ENCODE data around the gene TRPC6.

Gene TRPC6

GRCh38 chr11:101487775-101488174 is 96.0 kb downstream of the TRPC6 start:
- no peaks in the 10 kb centered on the region for H3K36me3 ChIP-seq (ENCODE audit: control insufficient read depth in 2 of 2, insufficient read depth in 2 of 2, low read length in 2 of 2)
- H3K9ac ChIP-seq (ENCODE audit: low read depth in 1 of 2, low read length in 2 of 2): no peak overlapping the region
- no peaks in the 10 kb centered on the region for H3K9me3 ChIP-seq (ENCODE audit: control insufficient read depth in 2 of 2, low read length in 2 of 2)
- H3K27ac ChIP-seq (ENCODE audit: low read depth in 2 of 2, low read length in 2 of 2): no peak overlapping the region
- no peaks in the 10 kb centered on the region for H3K27me3 ChIP-seq (ENCODE audit: control insufficient read depth in 2 of 2, insufficient read depth in 2 of 2, low read length in 2 of 2)
- no peak overlapping the region for H3K4me3 ChIP-seq (ENCODE audit: low read length in 2 of 2)
- H3K4me1 ChIP-seq (ENCODE audit: control insufficient read depth in 2 of 2, insufficient read depth in 2 of 2, low read length in 2 of 2): no peaks in the 10 kb centered on the region

GRCh38 chr11:101482556-101483124 is 101.2 kb downstream of the TRPC6 start:
- Histone ChIP-seq H3K9me3 (ENCODE audit: control insufficient read depth in 2 of 2, low read length in 2 of 2) (no peaks in the 10 kb centered on the region), H3K36me3 (ENCODE audit: control insufficient read depth in 2 of 2, insufficient read depth in 2 of 2, low read length in 2 of 2) (no peaks in the 10 kb centered on the region), H3K27ac (ENCODE audit: low read depth in 2 of 2, low read length in 2 of 2) (no peak overlapping the region), H3K4me1 (ENCODE audit: control insufficient read depth in 2 of 2, insufficient read depth in 2 of 2, low read length in 2 of 2) (no peaks in the 10 kb centered on the region), H3K4me3 (ENCODE audit: low read length in 2 of 2) (no peak overlapping the region), H3K9ac (ENCODE audit: low read depth in 1 of 2, low read length in 2 of 2) (no peak overlapping the region), H3K27me3 (ENCODE audit: control insufficient read depth in 2 of 2, insufficient read depth in 2 of 2, low read length in 2 of 2) (no peaks in the 10 kb centered on the region)

- Histone ChIP-seq H3K27ac (ENCODE audit: low read depth in 2 of 2, low read length in 2 of 2) (no peak overlapping the region), H3K4me3 (ENCODE audit: low read length in 2 of 2) (no peak overlapping the region), H3K36me3 (ENCODE audit: control insufficient read depth in 2 of 2, insufficient read depth in 2 of 2, low read length in 2 of 2) (no peaks in the 10 kb centered on the region), H3K9me3 (ENCODE audit: control insufficient read depth in 2 of 2, low read length in 2 of 2) (no peaks in the 10 kb centered on the region), H3K9ac (ENCODE audit: low read depth in 1 of 2, low read length in 2 of 2) (no peak overlapping the region), H3K4me1 (ENCODE audit: control insufficient read depth in 2 of 2, insufficient read depth in 2 of 2, low read length in 2 of 2) (no peaks in the 10 kb centered on the region), H3K27me3 (ENCODE audit: control insufficient read depth in 2 of 2, insufficient read depth in 2 of 2, low read length in 2 of 2) (no peaks in the 10 kb centered on the region)
These were observed 105.0 kb downstream of the TRPC6 start for GRCh38 chr11:101478587-101479369.

GRCh38 chr11:101477926-101478325 is 105.9 kb downstream of the TRPC6 start:
- H3K36me3 ChIP-seq (ENCODE audit: control insufficient read depth in 2 of 2, insufficient read depth in 2 of 2, low read length in 2 of 2): no peaks in the 10 kb centered on the region
- H3K9ac ChIP-seq (ENCODE audit: low read depth in 1 of 2, low read length in 2 of 2): no peak overlapping the region
- no peak overlapping the region for H3K4me3 ChIP-seq (ENCODE audit: low read length in 2 of 2)
- no peaks in the 10 kb centered on the region for H3K9me3 ChIP-seq (ENCODE audit: control insufficient read depth in 2 of 2, low read length in 2 of 2)
- no peak overlapping the region for H3K27ac ChIP-seq (ENCODE audit: low read depth in 2 of 2, low read length in 2 of 2)
- H3K27me3 ChIP-seq (ENCODE audit: control insufficient read depth in 2 of 2, insufficient read depth in 2 of 2, low read length in 2 of 2): no peaks in the 10 kb centered on the region
- no peaks in the 10 kb centered on the region for H3K4me1 ChIP-seq (ENCODE audit: control insufficient read depth in 2 of 2, insufficient read depth in 2 of 2, low read length in 2 of 2)

GRCh38 chr11:101476191-101476590 is 107.6 kb downstream of the TRPC6 start:
- H3K4me3 ChIP-seq (ENCODE audit: low read length in 2 of 2): no peak overlapping the region
- H3K4me1 ChIP-seq (ENCODE audit: control insufficient read depth in 2 of 2, insufficient read depth in 2 of 2, low read length in 2 of 2): no peaks in the 10 kb centered on the region
- no peaks in the 10 kb centered on the region for H3K9me3 ChIP-seq (ENCODE audit: control insufficient read depth in 2 of 2, low read length in 2 of 2)

GRCh38 chr11:101475699-101476098 is 108.1 kb downstream of the TRPC6 start:
- Histone ChIP-seq H3K9ac (ENCODE audit: low read depth in 1 of 2, low read length in 2 of 2) (no peak overlapping the region), H3K27me3 (ENCODE audit: control insufficient read depth in 2 of 2, insufficient read depth in 2 of 2, low read length in 2 of 2) (no peaks in the 10 kb centered on the region), H3K27ac (ENCODE audit: low read depth in 2 of 2, low read length in 2 of 2) (no peak overlapping the region), H3K4me1 (ENCODE audit: control insufficient read depth in 2 of 2, insufficient read depth in 2 of 2, low read length in 2 of 2) (no peaks in the 10 kb centered on the region), H3K4me3 (ENCODE audit: low read length in 2 of 2) (no peak overlapping the region), H3K9me3 (ENCODE audit: control insufficient read depth in 2 of 2, low read length in 2 of 2) (no peaks in the 10 kb centered on the region), H3K36me3 (ENCODE audit: control insufficient read depth in 2 of 2, insufficient read depth in 2 of 2, low read length in 2 of 2) (no peaks in the 10 kb centered on the region)

More at GRCh38 chr11:101476191-101476590, 107.6 kb downstream of the TRPC6 start:
- Histone ChIP-seq H3K27me3 (ENCODE audit: control insufficient read depth in 2 of 2, insufficient read depth in 2 of 2, low read length in 2 of 2) (no peaks in the 10 kb centered on the region), H3K9ac (ENCODE audit: low read depth in 1 of 2, low read length in 2 of 2) (no peak overlapping the region), H3K27ac (ENCODE audit: low read depth in 2 of 2, low read length in 2 of 2) (no peak overlapping the region), H3K36me3 (ENCODE audit: control insufficient read depth in 2 of 2, insufficient read depth in 2 of 2, low read length in 2 of 2) (no peaks in the 10 kb centered on the region)

- H3K9me3 ChIP-seq (ENCODE audit: control insufficient read depth in 2 of 2, low read length in 2 of 2): no peaks in the 10 kb centered on the region
- no peaks in the 10 kb centered on the region for H3K36me3 ChIP-seq (ENCODE audit: control insufficient read depth in 2 of 2, insufficient read depth in 2 of 2, low read length in 2 of 2)
- H3K4me3 ChIP-seq (ENCODE audit: low read length in 2 of 2): no peak overlapping the region
- H3K27me3 ChIP-seq (ENCODE audit: control insufficient read depth in 2 of 2, insufficient read depth in 2 of 2, low read length in 2 of 2): no peaks in the 10 kb centered on the region
- H3K27ac ChIP-seq (ENCODE audit: low read depth in 2 of 2, low read length in 2 of 2): no peak overlapping the region
- no peaks in the 10 kb centered on the region for H3K4me1 ChIP-seq (ENCODE audit: control insufficient read depth in 2 of 2, insufficient read depth in 2 of 2, low read length in 2 of 2)
- H3K9ac ChIP-seq (ENCODE audit: low read depth in 1 of 2, low read length in 2 of 2): no peak overlapping the region
These were observed 109.1 kb downstream of the TRPC6 start for GRCh38 chr11:101474666-101475065.

GRCh38 chr11:101470881-101471520 is 112.8 kb downstream of the TRPC6 start:
- Histone ChIP-seq H3K9me3 (ENCODE audit: control insufficient read depth in 2 of 2, low read length in 2 of 2) (no peaks in the 10 kb centered on the region), H3K27me3 (ENCODE audit: control insufficient read depth in 2 of 2, insufficient read depth in 2 of 2, low read length in 2 of 2) (no peaks in the 10 kb centered on the region), H3K9ac (ENCODE audit: low read depth in 1 of 2, low read length in 2 of 2) (no peak overlapping the region), H3K36me3 (ENCODE audit: control insufficient read depth in 2 of 2, insufficient read depth in 2 of 2, low read length in 2 of 2) (no peaks in the 10 kb centered on the region), H3K4me1 (ENCODE audit: control insufficient read depth in 2 of 2, insufficient read depth in 2 of 2, low read length in 2 of 2) (no peaks in the 10 kb centered on the region), H3K4me3 (ENCODE audit: low read length in 2 of 2) (no peak overlapping the region), H3K27ac (ENCODE audit: low read depth in 2 of 2, low read length in 2 of 2) (no peak overlapping the region)

GRCh38 chr11:101470419-101470818 is 113.4 kb downstream of the TRPC6 start:
- Histone ChIP-seq H3K27ac (ENCODE audit: low read depth in 2 of 2, low read length in 2 of 2) (no peak overlapping the region), H3K4me3 (ENCODE audit: low read length in 2 of 2) (no peak overlapping the region), H3K9ac (ENCODE audit: low read depth in 1 of 2, low read length in 2 of 2) (no peak overlapping the region), H3K4me1 (ENCODE audit: control insufficient read depth in 2 of 2, insufficient read depth in 2 of 2, low read length in 2 of 2) (no peaks in the 10 kb centered on the region), H3K27me3 (ENCODE audit: control insufficient read depth in 2 of 2, insufficient read depth in 2 of 2, low read length in 2 of 2) (no peaks in the 10 kb centered on the region), H3K36me3 (ENCODE audit: control insufficient read depth in 2 of 2, insufficient read depth in 2 of 2, low read length in 2 of 2) (no peaks in the 10 kb centered on the region), H3K9me3 (ENCODE audit: control insufficient read depth in 2 of 2, low read length in 2 of 2) (no peaks in the 10 kb centered on the region)

- H3K27me3 ChIP-seq (ENCODE audit: control insufficient read depth in 2 of 2, insufficient read depth in 2 of 2, low read length in 2 of 2): no peaks in the 10 kb centered on the region
- H3K9ac ChIP-seq (ENCODE audit: low read depth in 1 of 2, low read length in 2 of 2): no peak overlapping the region
- no peak overlapping the region for H3K4me3 ChIP-seq (ENCODE audit: low read length in 2 of 2)
- H3K27ac ChIP-seq (ENCODE audit: low read depth in 2 of 2, low read length in 2 of 2): no peak overlapping the region
- H3K4me1 ChIP-seq (ENCODE audit: control insufficient read depth in 2 of 2, insufficient read depth in 2 of 2, low read length in 2 of 2): no peaks in the 10 kb centered on the region
- H3K9me3 ChIP-seq (ENCODE audit: control insufficient read depth in 2 of 2, low read length in 2 of 2): no peaks in the 10 kb centered on the region
- no peaks in the 10 kb centered on the region for H3K36me3 ChIP-seq (ENCODE audit: control insufficient read depth in 2 of 2, insufficient read depth in 2 of 2, low read length in 2 of 2)
These were observed 117.5 kb downstream of the TRPC6 start for GRCh38 chr11:101466352-101466751.
